Measurements from ENCODE around the gene ALG13.

- TF ChIP-seq ZFX (IDR thresholded peaks at IDR 0.05; ENCODE audit: borderline replicate concordance) (no peak), CTCF (IDR thresholded peaks at IDR 0.05) (no peak)
Observed at GRCh38 chrX:111756486-111756885, 75.5 kb downstream of the ALG13 start.

Data from 22Rv1 (cell line).